K562 (cell line): ENCODE measurements around the gene HNRNPH3. TPM values are rescaled to one million over a fixed set of nuclear protein-coding genes. Genes with fewer than 3 reads are reported as not detected.

Source experiments
- ARID2 ChIP-seq: fragments of 450-650 bp; IDR thresholded peaks from 2 replicates; pipeline ENCODE4 v1.6.1; 2017; ENCODE audit warnings: antibody characterized with exemption, mild to moderate bottlenecking
- BCL6 ChIP-seq: fragments of 250-450 bp; sonication (Bioruptor Pico); IDR thresholded peaks from 2 replicates; pipeline ENCODE4 v1.4.0; 2020
- CC2D1A ChIP-seq: fragments of 450-650 bp; IDR thresholded peaks from 2 replicates; pipeline ENCODE4 v1.6.1; 2017; ENCODE audit warnings: mild to moderate bottlenecking
- CGGBP1 ChIP-seq: fragments of 250-450 bp; sonication (Bioruptor Pico); IDR thresholded peaks from 2 replicates; pipeline ENCODE4 v1.9.0; 2021; ENCODE audit warnings: mild to moderate bottlenecking
- CHCHD3 ChIP-seq: fragments of 250-450 bp; sonication (Bioruptor Pico); IDR thresholded peaks from 2 replicates; pipeline ENCODE4 v2.1.2; 2022; ENCODE audit warnings: mild to moderate bottlenecking
- ELF2 ChIP-seq: fragments of 250-450 bp; sonication (Bioruptor Pico); IDR thresholded peaks from 2 replicates; pipeline ENCODE4 v1.5.0; 2021; ENCODE audit warnings: mild to moderate bottlenecking
- FOSL1 ChIP-seq: fragments of 200-800 bp; sonication (Bioruptor generic); conservative IDR thresholded peaks from 2 replicates; pipeline ENCODE4 v1.6.1; 2016; ENCODE audit warnings: missing genetic modification characterization, missing compliant biosample characterization
- GTF2B ChIP-seq: IDR thresholded peaks from 2 replicates; pipeline ENCODE4 v1.6.1; 2011; ENCODE audit not compliant: insufficient read length; ENCODE audit errors: extremely low read depth
- JUNB ChIP-seq: fragments of 450-650 bp; formaldehyde crosslinking; conservative IDR thresholded peaks from 2 replicates; pipeline ENCODE4 v1.4.0; 2020; ENCODE audit warnings: mild to moderate bottlenecking
- KAT2B ChIP-seq: IDR thresholded peaks from one replicate; pipeline ENCODE4 v1.6.1; 2012; ENCODE audit warnings: low read depth, mild to moderate bottlenecking, control low read depth, inconsistent platforms, low read length, moderate library complexity
- PHF8 ChIP-seq: fragments of 200-600 bp; sonication (generic); IDR thresholded peaks from 2 replicates; pipeline ENCODE4 v1.6.1; 2012; ENCODE audit warnings: mixed run types, mild to moderate bottlenecking, inconsistent platforms, low read length, moderate library complexity, borderline replicate concordance
- POLR2G ChIP-seq: fragments of 200-400 bp; formaldehyde crosslinking; IDR thresholded peaks from 2 replicates; pipeline ENCODE4 v1.6.1; 2017; ENCODE audit warnings: low read depth, mild to moderate bottlenecking, antibody characterized with exemption, low read length, moderate library complexity
- RBM39 ChIP-seq: fragments of 200-400 bp; formaldehyde crosslinking; optimal IDR thresholded peaks from 2 replicates; pipeline ENCODE3; 2018; ENCODE audit warnings: low read depth, low read length
- RFX7 ChIP-seq: fragments of 250-450 bp; sonication (Bioruptor Pico); IDR thresholded peaks from 2 replicates; pipeline ENCODE4 v1.5.1; 2021; ENCODE audit warnings: mild to moderate bottlenecking
- SIRT6 ChIP-seq: IDR thresholded peaks from one replicate; pipeline ENCODE4 v1.6.1; 2012; ENCODE audit warnings: low read depth, mild to moderate bottlenecking, control low read depth, inconsistent platforms, low read length, moderate library complexity
- SMARCE1 ChIP-seq: fragments of 450-650 bp; IDR thresholded peaks from 2 replicates; pipeline ENCODE4 v1.7.1; 2016; ENCODE audit warnings: mild to moderate bottlenecking
- TARDBP ChIP-seq: fragments of 450-650 bp; IDR thresholded peaks from 2 replicates; pipeline ENCODE4 v1.6.1; 2016
- TCF7L2 ChIP-seq: fragments of 150-350 bp; IDR thresholded peaks from 2 replicates; pipeline ENCODE4 v1.6.1; 2016; ENCODE audit warnings: low read depth, mild to moderate bottlenecking, low read length, moderate library complexity
- TRIM25 ChIP-seq: fragments of 450-650 bp; IDR thresholded peaks from 2 replicates; pipeline ENCODE4 v1.7.0; 2016; ENCODE audit warnings: borderline replicate concordance
- ZBTB43 ChIP-seq: sonication (generic); formaldehyde crosslinking; IDR thresholded peaks from 2 replicates; pipeline ENCODE4 v1.8.0; 2023; ENCODE audit warnings: mild to moderate bottlenecking, missing genetic modification reagents
- ZNF140 ChIP-seq: fragments of 250-450 bp; sonication (Bioruptor Pico); IDR thresholded peaks from 2 replicates; pipeline ENCODE4 v1.8.0; 2021; ENCODE audit warnings: moderate library complexity, mild to moderate bottlenecking, inconsistent platforms
- ZNF384 ChIP-seq: IDR thresholded peaks from 2 replicates; pipeline ENCODE4 v1.6.1; 2012; ENCODE audit warnings: low read depth, low read length, improper control_type of control experiment
- ZNF408 ChIP-seq: fragments of 250-450 bp; sonication (Bioruptor Pico); IDR thresholded peaks from 2 replicates; pipeline ENCODE4 v1.4.0; 2020; ENCODE audit warnings: low read depth, mild to moderate bottlenecking, moderate library complexity
- ZNF41 ChIP-seq: fragments of 250-450 bp; sonication (Bioruptor Pico); conservative IDR thresholded peaks from 2 replicates; pipeline ENCODE4 v1.4.0; 2020; ENCODE audit warnings: mild to moderate bottlenecking
- ZNF589 ChIP-seq: fragments of 200-800 bp; sonication (Bioruptor generic); IDR thresholded peaks from 2 replicates; pipeline ENCODE4 v1.6.1; 2016; ENCODE audit warnings: low read depth, missing genetic modification characterization, missing compliant biosample characterization
- polyA plus RNA-seq, 8 experiments: library from polyadenylated mRNA; depleted of rRNA in 4 of 8; stranded (reverse) in 5 of 8; unstranded in 3 of 8; fragments of >200 nt; fragmentation: Nextera tagmentation in 2 of 8; fragmentation: Illumina TruSeq in 1 of 8; extraction: Ambion mirVana in 2 of 8; extraction: Trizol in 1 of 8; gene quantifications; 2 replicates each; pipeline versions ENCODE4 v1.2.1 to v1.2.3, GENCODE V29; 2011 to 2014; ENCODE audit warnings: inconsistent platforms in 1 of 8, missing spikeins in 1 of 8
- total RNA-seq, 7 experiments: library from RNA; depleted of rRNA in 6 of 7; stranded (reverse); fragments of >200 nt in 6 of 7; fragmentation: Illumina TruSeq in 2 of 7; extraction: Trizol in 2 of 7; gene quantifications; 2 replicates each; pipeline versions ENCODE4 v1.2.1 to v1.2.3, GENCODE V29; 2011 to 2021; ENCODE audit warnings: low replicate concordance in 1 of 7

Gene HNRNPH3
- total and polyA plus RNA-seq, 9 of the 15 experiments (the other 6 are each of a cell fraction or from before 2014, with no cell fraction given) = 52.8 to 562 (median 152) TPM

DNA sequence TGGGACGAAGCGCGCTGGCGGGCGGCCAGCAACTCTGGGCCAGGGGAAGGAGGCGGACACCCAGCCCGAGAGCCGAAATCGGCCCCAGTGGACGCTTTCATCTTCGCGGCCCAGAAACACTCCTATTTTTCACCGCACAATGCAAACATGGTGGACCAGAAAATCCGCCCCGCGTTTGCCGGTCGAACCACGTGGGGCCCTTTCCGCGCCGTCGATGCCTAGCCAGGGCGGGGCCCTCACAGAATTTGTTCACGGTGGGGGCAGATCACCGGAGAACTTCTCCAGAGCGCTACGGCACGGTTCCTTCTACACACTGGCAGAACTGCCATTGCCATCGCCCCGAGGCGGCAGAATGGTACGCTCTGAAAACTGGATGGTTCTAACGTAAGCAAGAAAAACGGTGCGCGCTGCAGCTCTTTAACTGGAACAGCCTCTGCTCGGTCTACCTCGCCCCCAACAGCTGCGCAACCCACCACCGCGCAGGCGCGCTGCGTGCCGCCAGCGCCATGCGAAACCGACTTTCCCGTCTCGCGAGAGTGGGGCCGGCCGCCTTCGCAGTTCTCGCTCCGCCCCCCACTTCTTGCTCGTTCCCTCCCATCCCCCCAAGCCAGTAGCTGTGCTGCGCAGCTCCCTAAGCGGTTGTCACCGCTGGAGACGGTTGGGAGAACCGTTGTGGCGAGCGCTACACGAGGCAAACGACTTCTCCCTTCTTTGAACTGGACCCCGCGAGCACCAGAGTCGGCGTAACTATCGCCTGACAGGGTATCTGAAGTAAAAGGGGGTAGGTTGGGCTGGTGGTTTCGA is at the start of gene HNRNPH3 (continued):
- TF ChIP-seq PHF8 = peak; percentile 89
- peak; percentile 91; the same call in 1 of the 2 replicates for TF ChIP-seq CHCHD3 (CRISPR knock-in tag)
- TF ChIP-seq TARDBP = peak; percentile 23; the same call in 1 of the 2 replicates
- peak; percentile 19; the same call in 1 of the 2 replicates for TF ChIP-seq ELF2 (CRISPR knock-in tag)
- no peak for TF ChIP-seq ZNF384
- TF ChIP-seq SMARCE1 = peak; percentile 32
- peak; percentile 72 for TF ChIP-seq GTF2B
- peak; percentile 76 for TF ChIP-seq RBM39
- peak; percentile 96 for TF ChIP-seq POLR2G
- TF ChIP-seq TRIM25 = no peak
- TF ChIP-seq ZNF41 = peak; percentile 41; the same call in 1 of the 2 replicates
- TF ChIP-seq JUNB (CRISPR knock-in tag) = no peak
- no peak; the same call in 1 of the 2 replicates for TF ChIP-seq BCL6
- TF ChIP-seq FOSL1 (tag) = no peak
- TF ChIP-seq SIRT6 = no peak
- peak; percentile 93 for TF ChIP-seq ZBTB43 (CRISPR knock-in tag)
- no peak; the same call in none of the 2 replicates for TF ChIP-seq CGGBP1 (CRISPR knock-in tag)
- TF ChIP-seq ZNF589 = 0 out of 2 replicates have a peak, but pooled peaks have one; percentile 9
- TF ChIP-seq TCF7L2 = peak; percentile 31; the same call in 1 of the 2 replicates
- TF ChIP-seq ZNF140 (CRISPR knock-in tag) = no peak
- no peak for TF ChIP-seq ARID2
- no peak for TF ChIP-seq RFX7 (CRISPR knock-in tag)
- TF ChIP-seq ZNF408 = no peak
- no peak for TF ChIP-seq KAT2B
- no peak; the same call in 1 of the 2 replicates for TF ChIP-seq CC2D1A
